Esophagus muscularis mucosa (tissue), 4 donors: Measurements from ENCODE around the gene UBASH3A.

Experiments
- CTCF ChIP-seq, 3 experiments: fragments of 200-600 bp in 2 of 3; fragments of 450-650 bp in 1 of 3; sonication (generic) in 2 of 3; IDR thresholded peaks; one replicate each; pipeline ENCODE4 v1.5.1; 2017 to 2019; ENCODE audit warnings: antibody characterized with exemption in 3 of 3, mild to moderate bottlenecking in 2 of 3, moderate library complexity in 1 of 3
- EP300 ChIP-seq: sonication (generic); formaldehyde crosslinking; IDR thresholded peaks from one replicate; pipeline ENCODE4 v1.6.1; 2017; ENCODE audit warnings: antibody characterized with exemption
- POLR2A ChIP-seq: fragments of 450-650 bp; IDR thresholded peaks from one replicate; pipeline ENCODE4 v1.6.1; 2017; ENCODE audit warnings: antibody characterized with exemption, moderate library complexity, mild to moderate bottlenecking, low read depth
- POLR2AphosphoS5 ChIP-seq, 2 donors: sonication (generic); formaldehyde crosslinking; IDR thresholded peaks; one replicate each; pipeline ENCODE4 v1.6.1; 2017; ENCODE audit warnings: antibody characterized with exemption in 2 of 2

GRCh38 chr21:42396799-42397745 lies 6.6 kb upstream of the UBASH3A start:
- no peak for TF ChIP-seq CTCF (IDR thresholded peaks at IDR 0.05)
- no peak for TF ChIP-seq POLR2A
- no peak for TF ChIP-seq EP300
- TF ChIP-seq POLR2AphosphoS5 (IDR thresholded peaks at IDR 0.05), result no peak
